Fibroblast of lung (primary cell): ENCODE measurements around the gene ADARB1. TPM values are rescaled to one million over a fixed set of nuclear protein-coding genes. Genes with fewer than 3 reads are reported as not detected.

Experiments
- DNase-seq, 2 donors: peaks; one replicate each; pipeline versions ENCODE4 v3.0.0 to v3.0.0-alpha.2; 2010; ENCODE audit warnings: low read depth in 2 of 2
- H2AFZ ChIP-seq: 2 replicates; pipeline ENCODE4 v1.5.1; 2012; ENCODE audit warnings: low read length, control low read depth, inconsistent platforms
- H3K27ac ChIP-seq: 2 replicates; pipeline ENCODE4 v1.5.1; 2011; ENCODE audit warnings: low read length, control low read depth; ENCODE audit not compliant: insufficient read depth
- H3K27me3 ChIP-seq: 2 replicates; pipeline ENCODE4 v1.5.1; 2011; ENCODE audit warnings: mild to moderate bottlenecking, low read length; ENCODE audit not compliant: control insufficient read depth, insufficient read depth
- H3K36me3 ChIP-seq: 2 replicates; pipeline ENCODE4 v1.5.1; 2011; ENCODE audit warnings: low read length; ENCODE audit not compliant: control insufficient read depth, insufficient read depth
- H3K4me1 ChIP-seq: 2 replicates; pipeline ENCODE4 v1.5.1; 2011; ENCODE audit warnings: low read length; ENCODE audit not compliant: control insufficient read depth, insufficient read depth; ENCODE audit errors: extremely low read depth
- H3K4me2 ChIP-seq: 2 replicates; pipeline ENCODE4 v1.5.1; 2011; ENCODE audit warnings: low read length, control low read depth; ENCODE audit not compliant: insufficient read depth; ENCODE audit errors: extremely low read depth
- H3K4me3 ChIP-seq, 4 experiments: fragments of 200-600 bp in 1 of 4; sonication (generic) in 1 of 4; replicated peaks in 1 of 4; 2 replicates each; pipeline ENCODE4 v1.5.1; 2011 to 2016; ENCODE audit warnings: low read length in 4 of 4, low read depth in 3 of 4, mild to moderate bottlenecking in 3 of 4, control low read depth in 2 of 4, inconsistent platforms in 1 of 4, mixed read lengths in 1 of 4; ENCODE audit not compliant: insufficient read depth in 1 of 4; ENCODE audit errors: control extremely low read depth in 1 of 4
- H3K79me2 ChIP-seq: 2 replicates; pipeline ENCODE4 v1.5.1; 2012; ENCODE audit warnings: mild to moderate bottlenecking, low read length, inconsistent platforms; ENCODE audit not compliant: control insufficient read depth, insufficient read depth
- H3K9ac ChIP-seq: 2 replicates; pipeline ENCODE4 v1.5.1; 2011; ENCODE audit warnings: mild to moderate bottlenecking, low read length, control low read depth; ENCODE audit not compliant: insufficient read depth
- H3K9me3 ChIP-seq: 2 replicates; pipeline ENCODE4 v1.5.1; 2012; ENCODE audit warnings: low read depth, low read length; ENCODE audit not compliant: control insufficient read depth, insufficient read depth
- H4K20me1 ChIP-seq: 2 replicates; pipeline ENCODE4 v1.5.1; 2011; ENCODE audit warnings: low read length; ENCODE audit not compliant: control insufficient read depth, insufficient read depth; ENCODE audit errors: extremely low read depth
- CTCF ChIP-seq, 2 donors: IDR thresholded peaks in 1 of 2; conservative IDR thresholded peaks in 1 of 2; 1 replicate in 1 of 2; 2 replicates in 1 of 2; pipeline ENCODE4 v1.5.1; 2011 to 2012; ENCODE audit warnings: low read length in 2 of 2, control low read depth in 1 of 2, inconsistent platforms in 1 of 2, low read depth in 1 of 2, mild to moderate bottlenecking in 1 of 2
- EZH2 ChIP-seq: IDR thresholded peaks from 2 replicates; pipeline ENCODE4 v1.5.1; 2012; ENCODE audit warnings: low read length, control low read depth, mild to moderate bottlenecking; ENCODE audit errors: missing control alignments
- polyA plus RNA-seq, 2 donors: library from polyadenylated mRNA; depleted of rRNA in 1 of 2; stranded (reverse) in 1 of 2; unstranded in 1 of 2; fragments of >200 nt; gene quantifications; 2 replicates each; pipeline ENCODE4 v1.2.1, GENCODE V29; 2011 to 2012; ENCODE audit warnings: missing spikeins in 1 of 2
- total RNA-seq: library from RNA; depleted of rRNA; stranded (reverse); fragments of >200 nt; gene quantifications from 2 replicates; pipeline ENCODE4 v1.2.1, GENCODE V29; 2014

ADARB1 gene
- total and polyA plus RNA-seq, 2 donors (not counting 1 experiment from before 2014, with no cell fraction given), result 20.2 to 25.3 TPM

- H3K9ac ChIP-seq, result no peak overlapping the region
- no peak for DNase-seq
Observed at GRCh38 chr21:45256912-45257672, 182.7 kb downstream of the ADARB1 start.

GRCh38 chr21:45257673-45258341 is 183.4 kb downstream of the ADARB1 start:
- H3K27me3 ChIP-seq, result peaks cover 16% of the 10 kb centered on the region
- H3K9me3 ChIP-seq, result no peaks in the 10 kb centered on the region
- H3K4me3 ChIP-seq, result no peak overlapping the region
- H2AFZ ChIP-seq, result no peak overlapping the region
- no peak overlapping the region for H3K9ac ChIP-seq
- H3K36me3 ChIP-seq, result no peaks in the 10 kb centered on the region
- no peaks in the 10 kb centered on the region for H3K79me2 ChIP-seq
- H4K20me1 ChIP-seq, result no peaks in the 10 kb centered on the region
- no peaks in the 10 kb centered on the region for H3K4me1 ChIP-seq
- DNase-seq, result no peak
- H3K4me2 ChIP-seq, result no peak overlapping the region
- TF ChIP-seq EZH2, result no peak
- no peak for TF ChIP-seq CTCF (conservative IDR thresholded peaks at IDR 0.05 in 1 of 2, IDR thresholded peaks at IDR 0.05 in 1 of 2; ENCODE audit: low read depth in 1 of 2, low read length in 2 of 2)
- no peak overlapping the region for H3K27ac ChIP-seq

More at GRCh38 chr21:45256912-45257672, 182.7 kb downstream of the ADARB1 start:
- Histone ChIP-seq H3K27ac (no peak overlapping the region), H3K4me2 (no peak overlapping the region), H3K9me3 (no peaks in the 10 kb centered on the region), H4K20me1 (no peaks in the 10 kb centered on the region), H3K4me1 (no peaks in the 10 kb centered on the region), H3K4me3 (no peak overlapping the region), H3K79me2 (no peaks in the 10 kb centered on the region), H3K27me3 (peaks cover 16% of the 10 kb centered on the region), H3K36me3 (no peaks in the 10 kb centered on the region), H2AFZ (no peak overlapping the region)
- TF ChIP-seq EZH2 (no peak), CTCF (conservative IDR thresholded peaks at IDR 0.05 in 1 of 2, IDR thresholded peaks at IDR 0.05 in 1 of 2; ENCODE audit: low read depth in 1 of 2, low read length in 2 of 2) (no peak)

- DNase-seq, result no peak
- no peaks in the 10 kb centered on the region for H3K4me1 ChIP-seq
- no peak overlapping the region for H3K4me2 ChIP-seq
- H3K4me3 ChIP-seq, result no peak overlapping the region
- no peaks in the 10 kb centered on the region for H4K20me1 ChIP-seq
- H3K9me3 ChIP-seq, result no peaks in the 10 kb centered on the region
- peaks cover 13% of the 10 kb centered on the region for H3K27me3 ChIP-seq
- H3K79me2 ChIP-seq, result no peaks in the 10 kb centered on the region
- H2AFZ ChIP-seq, result no peak overlapping the region
- H3K27ac ChIP-seq, result no peak overlapping the region
- H3K9ac ChIP-seq, result no peak overlapping the region
- H3K36me3 ChIP-seq, result peaks cover 2% of the 10 kb centered on the region
- TF ChIP-seq EZH2 (no peak), CTCF (conservative IDR thresholded peaks at IDR 0.05 in 1 of 2, IDR thresholded peaks at IDR 0.05 in 1 of 2; ENCODE audit: low read depth in 1 of 2, low read length in 2 of 2) (no peak)
Observed at GRCh38 chr21:45258466-45258865, 184.1 kb downstream of the ADARB1 start.
